ENCODE data around the gene RANBP10. TPM values are rescaled to one million over a fixed set of nuclear protein-coding genes. Genes with fewer than 3 reads are reported as not detected.

Gene RANBP10
- total RNA-seq, 2 donors from 2014 or later, result 14.1 to 14.5 TPM

- Histone ChIP-seq H3K4me1 (ENCODE audit: control insufficient read depth in 1 of 2, low read depth in 2 of 2) (peaks cover 8 to 14% of the 10 kb centered on the region in 2 donors), H3K27ac (no peak overlapping the region), H3K4me3 (no peak overlapping the region), H3K36me3 (peaks cover 2% of the 10 kb centered on the region), H3K9me3 (no peaks in the 10 kb centered on the region), H3K27me3 (replicated peaks; ENCODE audit: insufficient read depth) (no peaks in the 10 kb centered on the region)
- ATAC-seq (ENCODE audit: insufficient number of reproducible peaks, low FRiP score, low read depth), result no peak
- DNase-seq (ENCODE audit: low spot score), result no peak
- TF ChIP-seq CTCF (IDR thresholded peaks at IDR 0.05), result no peak
These were observed 5.1 kb downstream of the RANBP10 start for GRCh38 chr16:67801241-67801640.

GRCh38 chr16:67800338-67800926, 5.9 kb downstream of the RANBP10 start:
- no peaks in the 10 kb centered on the region for H3K9me3 ChIP-seq
- H3K27me3 ChIP-seq (replicated peaks; ENCODE audit: insufficient read depth), result no peaks in the 10 kb centered on the region
- ATAC-seq (ENCODE audit: insufficient number of reproducible peaks, low FRiP score, low read depth) (no peak), DNase-seq (ENCODE audit: low spot score) (no peak)
- peaks cover 3 to 9% of the 10 kb centered on the region in 2 donors for H3K4me1 ChIP-seq (ENCODE audit: control insufficient read depth in 1 of 2, low read depth in 2 of 2)
- no peak for TF ChIP-seq CTCF (IDR thresholded peaks at IDR 0.05)
- peaks cover 2% of the 10 kb centered on the region for H3K36me3 ChIP-seq
- no peak overlapping the region for H3K27ac ChIP-seq
- H3K4me3 ChIP-seq, result no peak overlapping the region

- no peaks in the 10 kb centered on the region for H3K9me3 ChIP-seq
- H3K27ac ChIP-seq, result no peak overlapping the region
- no peak for ATAC-seq (ENCODE audit: insufficient number of reproducible peaks, low FRiP score, low read depth)
- H3K36me3 ChIP-seq, result no peaks in the 10 kb centered on the region
- DNase-seq (ENCODE audit: low spot score), result no peak
- no peak overlapping the region for H3K4me3 ChIP-seq
- H3K27me3 ChIP-seq (replicated peaks; ENCODE audit: insufficient read depth), result no peaks in the 10 kb centered on the region
- no peaks in the 10 kb centered on the region for H3K4me1 ChIP-seq (ENCODE audit: control insufficient read depth in 1 of 2, low read depth in 2 of 2)
- no peak for TF ChIP-seq CTCF (IDR thresholded peaks at IDR 0.05)
These were observed 10.2 kb downstream of the RANBP10 start for GRCh38 chr16:67796099-67796718.

- Histone ChIP-seq H3K4me3 (no peak overlapping the region), H3K36me3 (no peaks in the 10 kb centered on the region), H3K9me3 (no peaks in the 10 kb centered on the region), H3K27me3 (replicated peaks; ENCODE audit: insufficient read depth) (no peaks in the 10 kb centered on the region), H3K4me1 (ENCODE audit: control insufficient read depth in 1 of 2, low read depth in 2 of 2) (no peaks in the 10 kb centered on the region), H3K27ac (no peak overlapping the region)
- no peak for DNase-seq (ENCODE audit: low spot score)
- no peak for TF ChIP-seq CTCF (IDR thresholded peaks at IDR 0.05)
- no peak for ATAC-seq (ENCODE audit: insufficient number of reproducible peaks, low FRiP score, low read depth)
These were observed 16.3 kb downstream of the RANBP10 start for GRCh38 chr16:67790071-67790470.

- H3K36me3 ChIP-seq, result no peaks in the 10 kb centered on the region
- no peak for TF ChIP-seq CTCF (IDR thresholded peaks at IDR 0.05)
- H3K4me3 ChIP-seq, result no peak overlapping the region
- H3K27me3 ChIP-seq (replicated peaks; ENCODE audit: insufficient read depth), result no peaks in the 10 kb centered on the region
- DNase-seq (ENCODE audit: low spot score), result no peak
- no peaks in the 10 kb centered on the region for H3K9me3 ChIP-seq
- no peak for ATAC-seq (ENCODE audit: insufficient number of reproducible peaks, low FRiP score, low read depth)
- H3K4me1 ChIP-seq (ENCODE audit: control insufficient read depth in 1 of 2, low read depth in 2 of 2), result no peaks in the 10 kb centered on the region
- no peak overlapping the region for H3K27ac ChIP-seq
These were observed 19.9 kb downstream of the RANBP10 start for GRCh38 chr16:67786491-67786890.
